Activated CD8-positive, alpha-beta T cell treated with anti-CD3 and anti-CD28 coated beads for 36 hours (primary cell): ENCODE results near the gene NDUFS6. TPM values are rescaled to one million over a fixed set of nuclear protein-coding genes. Genes with fewer than 3 reads are reported as not detected.
"Not testable (repeated sequence)": the region's sequence is repeated elsewhere in the genome, so short reads cannot be mapped to it uniquely, and the experiment has no call there.

Experiments used
- ATAC-seq: fragments of 200-7000 bp; cut with Tn5 transposase; one replicate; pipeline ENCODE4 v1.10.0; 2021; ENCODE audit warnings: mild to moderate bottlenecking, moderate library complexity
- CTCF ChIA-PET: fragments of 350-600 bp; sonication (Branson Sonifier 250); formaldehyde crosslinking; loops from one replicate; lab custom pipeline; 2021; ENCODE audit warnings: antibody characterized with exemption; lab: Charles Lee
- POLR2A ChIA-PET: fragments of 350-600 bp; sonication (Branson Sonifier 250); formaldehyde crosslinking; loops from one replicate; lab custom pipeline; 2021; ENCODE audit warnings: antibody characterized with exemption; lab: Charles Lee
- DNase-seq: peaks from one replicate; pipeline ENCODE4 v3.0.0-alpha.2; 2020
- H3K27ac Mint-ChIP-seq: one replicate; pipeline ENCODE4 v1.8.0; 2021; ENCODE audit warnings: mild to moderate bottlenecking, mixed read lengths
- H3K27me3 Mint-ChIP-seq: one replicate; pipeline ENCODE4 v1.8.0; 2021; ENCODE audit warnings: mixed read lengths
- H3K36me3 Mint-ChIP-seq: one replicate; pipeline ENCODE4 v1.8.0; 2021; ENCODE audit warnings: low read depth, mixed read lengths
- H3K4me1 Mint-ChIP-seq: one replicate; pipeline ENCODE4 v1.8.0; 2021; ENCODE audit warnings: low read depth, mixed read lengths
- H3K4me3 Mint-ChIP-seq: one replicate; pipeline ENCODE4 v1.8.0; 2021; ENCODE audit warnings: mild to moderate bottlenecking, moderate library complexity, mixed read lengths
- H3K9me3 Mint-ChIP-seq: one replicate; pipeline ENCODE4 v1.8.0; 2021; ENCODE audit warnings: mixed read lengths
- CTCF ChIP-seq: fragments of 200-600 bp; IDR thresholded peaks from one replicate; pipeline ENCODE4 v1.8.0; 2022; ENCODE audit warnings: antibody characterized with exemption, mild to moderate bottlenecking
- intact Hi-C: fragments of 100-400 bp; cut with micrococcal nuclease; formaldehyde crosslinking; loops from one replicate; pipeline ENCODE4 v1.10.0; 2022
- total RNA-seq, 2 experiments: library from RNA; stranded (reverse); gene quantifications; one replicate each; pipeline ENCODE4 v1.2.3, GENCODE V29; 2021

The NDUFS6 gene
- total RNA-seq, 2 experiments from 2014 or later: 32.2 to 39.1 TPM

- Mint-ChIP-seq H3K27ac (peak overlapping the region; percentile 55), H3K36me3 (peaks cover 37% of the 10 kb centered on the region), H3K4me1 (peaks cover 62% of the 10 kb centered on the region), H3K9me3 (no peaks in the 10 kb centered on the region), H3K27me3 (no peaks in the 10 kb centered on the region), H3K4me3 (peak overlapping the region; percentile 96)
- ChIA-PET CTCF (interaction anchor here (1.0 kb wide), 1 partner anchor 130 kb away, joined by 3 read pairs; no protein-coding TSS in a partner anchor), POLR2A (interaction anchor here (1.6 kb wide), 1 partner anchor 20 kb away, joined by 3 read pairs; no protein-coding TSS in a partner anchor)
- ATAC-seq (no peak), DNase-seq (no peak)
- TF ChIP-seq CTCF: no peak
- intact Hi-C loops: no loop called here
Observed at GRCh38 chr5:1797855-1798254, 3.4 kb upstream of the NDUFS6 start.

- H3K9me3 Mint-ChIP-seq, ATAC-seq, intact Hi-C loops, DNase-seq, H3K27me3 Mint-ChIP-seq: not testable (repeated sequence)
- CTCF ChIA-PET: interaction anchor here (0.9 to 1.0 kb wide), 3 partner anchors 9 to 131 kb away, joined by 3 read pairs; no protein-coding TSS in a partner anchor
- Mint-ChIP-seq H3K27ac (peak overlapping the region; percentile 87), H3K36me3 (peaks cover 44% of the 10 kb centered on the region), H3K4me1 (peaks cover 62% of the 10 kb centered on the region), H3K4me3 (peak overlapping the region; percentile 96)
- POLR2A ChIA-PET: interaction anchor here (1.2 to 1.6 kb wide), 4 partner anchors 9 to 24 kb away, joined by 3 to 4 read pairs (median 4); no protein-coding TSS in a partner anchor
Observed at GRCh38 chr5:1798589-1798988, 2.6 kb upstream of the NDUFS6 start.

- Mint-ChIP-seq H3K27ac (peak overlapping the region; percentile 87), H3K4me3 (peak overlapping the region; percentile 96), H3K9me3 (no peaks in the 10 kb centered on the region), H3K27me3 (no peaks in the 10 kb centered on the region), H3K4me1 (peaks cover 62% of the 10 kb centered on the region), H3K36me3 (peaks cover 50% of the 10 kb centered on the region)
- intact Hi-C loops: no loop called here
- no peak for TF ChIP-seq CTCF
- ATAC-seq (peak; percentile 35), DNase-seq (peak; percentile 50)
- CTCF ChIA-PET: interaction anchor here (0.9 to 2.2 kb wide), 3 partner anchors 9 to 62 kb away, joined by 3 to 7 read pairs (median 3); no protein-coding TSS in a partner anchor
- POLR2A ChIA-PET: interaction anchor here (1.2 to 1.6 kb wide), 4 partner anchors 9 to 25 kb away, joined by 3 to 4 read pairs (median 4); no protein-coding TSS in a partner anchor
Observed at GRCh38 chr5:1799110-1799601, 2.1 kb upstream of the NDUFS6 start.

- H3K4me3 Mint-ChIP-seq: peak within 1 kb of the TSS; percentile 96
- no peak for TF ChIP-seq CTCF
- peak within 1 kb of the TSS; percentile 98 for H3K27ac Mint-ChIP-seq
- ATAC-seq (peak; percentile 72), DNase-seq (peak; percentile 94)
- H3K36me3 Mint-ChIP-seq: peaks cover 56% of the 10 kb centered on the region
- ChIA-PET POLR2A (interaction anchor here (0.8 to 1.4 kb wide), 5 partner anchors 8 to 26 kb away, joined by 3 to 4 read pairs (median 4); no protein-coding TSS in a partner anchor), CTCF (interaction anchor here (0.9 to 2.2 kb wide), 4 partner anchors 10 to 64 kb away, joined by 3 to 7 read pairs (median 4); no protein-coding TSS in a partner anchor)
- no peaks in the 10 kb centered on the region for H3K27me3 Mint-ChIP-seq
- H3K9me3 Mint-ChIP-seq: no peaks in the 10 kb centered on the region
- H3K4me1 Mint-ChIP-seq: peaks cover 56% of the 10 kb centered on the region
- intact Hi-C loops: no loop called here
Observed at GRCh38 chr5:1799602-1800471, 1.4 kb upstream of the NDUFS6 start, which contains the start of gene MRPL36. TSS of gene MRPL36 (minus strand) at chr5:1799837. CDS start at chr5:1798935, 902 bp downstream.
